ENCODE measurements around the gene MUC4. TPM values are rescaled to one million over a fixed set of nuclear protein-coding genes. Genes with fewer than 3 reads are reported as not detected.
"Not testable (repeated sequence)": the region's sequence is repeated elsewhere in the genome, so short reads cannot be mapped to it uniquely, and the experiment has no call there.

MUC4 gene
- total and polyA plus RNA-seq, 9 of the 15 experiments (the other 6 are each of a cell fraction or from before 2014, with no cell fraction given) = under 0.01 to 0.21 (median 0.10) TPM; not detected in 4

GRCh38 chr3:195737782-195738181, 73.9 kb downstream of the MUC4 start:
- POLR2A ChIA-PET = interaction anchor here (0.6 to 0.7 kb wide), 2 partner anchors 8 to 33 kb away, joined by 3 read pairs; no protein-coding TSS in a partner anchor
- H3K27me3 ChIP-seq (ENCODE audit: control insufficient read depth in 2 of 2, insufficient read depth in 2 of 2, low read length in 2 of 2) = peaks cover 50 to 63% of the 10 kb centered on the region in 2 experiments
- H3K79me2 ChIP-seq (ENCODE audit: control insufficient read depth, insufficient read depth, low read length); H3K9me3 ChIP-seq (replicated peaks; ENCODE audit: control insufficient read depth, insufficient read depth, low read depth, low read length); H3K4me2 ChIP-seq (ENCODE audit: insufficient read depth, low read length); in situ Hi-C loops (cut with MboI); BruUV-seq (replicated peaks); FAIRE-seq; ATAC-seq; H3K4me1 ChIP-seq (replicated peaks in 1 of 2; ENCODE audit: control insufficient read depth in 2 of 2, insufficient read depth in 2 of 2, low read length in 2 of 2); H4K20me1 ChIP-seq (replicated peaks; ENCODE audit: control insufficient read depth, insufficient read depth, low read length); H3K27ac ChIP-seq (ENCODE audit: extremely low read depth, low read depth, low read length); DNase-seq (ENCODE audit: extremely low read depth in 1 of 4, low spot score in 3 of 4); H3K9ac ChIP-seq (ENCODE audit: insufficient read depth in 1 of 2, low read depth in 2 of 2, low read length in 2 of 2); intact Hi-C loops (cut with micrococcal nuclease); CTCF ChIA-PET (ENCODE audit: low intra/inter-chr PET ratio); H2AFZ ChIP-seq (ENCODE audit: low read depth, low read length); H3K4me3 ChIP-seq; H3K36me3 ChIP-seq (ENCODE audit: control insufficient read depth, insufficient read depth, low read length); H3K9me1 ChIP-seq (ENCODE audit: control insufficient read depth, insufficient read depth, low read length); TF ChIP-seq ATF3 (CRISPR knock-in tag; conservative IDR thresholded peaks at IDR 0.05): not testable (repeated sequence)
- WGBS (ENCODE audit: insufficient coverage, low coverage, missing lambda C conversion rate) = 5% methylated on average over 5 of the region's 6 CpGs
- TF ChIP-seq ATF3 (IDR thresholded peaks at IDR 0.05) = peak; percentile 81
- TF ChIP-seq CEBPB (tag; IDR thresholded peaks at IDR 0.05) = peak; percentile 74
- peak; percentile 71 for TF ChIP-seq CEBPG (CRISPR knock-in tag; IDR thresholded peaks at IDR 0.05)
- TF ChIP-seq CEBPG (tag; conservative IDR thresholded peaks at IDR 0.05 in 1 of 2, IDR thresholded peaks at IDR 0.05 in 1 of 2) = peak; percentile 78 to 80

Data from K562 (cell line).